Middle frontal gyrus (tissue), 1 donor: ENCODE measurements around the gene XRCC6.
"Not testable (repeated sequence)": the region's sequence is repeated elsewhere in the genome, so short reads cannot be mapped to it uniquely, and the experiment has no call there.

Experiments
- DNase-seq: peaks from one replicate; pipeline ENCODE4 v3.0.0-alpha.2; 2015; ENCODE audit warnings: low spot score; ENCODE audit errors: extremely low spot score

The XRCC6 gene

GRCh38 chr22:41598081-41598480, 23.0 kb upstream of the XRCC6 start:
- DNase-seq = no peak

GRCh38 chr22:41598891-41599635, 22.0 kb upstream of the XRCC6 start:
- DNase-seq = no peak

- no peak for DNase-seq
These were observed 20.1 kb upstream of the XRCC6 start for GRCh38 chr22:41600976-41601375.

GRCh38 chr22:41603873-41604332, 17.2 kb upstream of the XRCC6 start:
- no peak for DNase-seq

- DNase-seq = no peak
These were observed 12.7 kb upstream of the XRCC6 start for GRCh38 chr22:41608386-41608785.

- no peak for DNase-seq
These were observed 8.3 kb upstream of the XRCC6 start for GRCh38 chr22:41612603-41613306.

- DNase-seq = no peak
These were observed 7.6 kb upstream of the XRCC6 start for GRCh38 chr22:41613456-41613855.

GRCh38 chr22:41619979-41620588, 1.0 kb upstream of the XRCC6 start:
- DNase-seq = no peak

GRCh38 chr22:41620589-41621098, 451 bp upstream of the XRCC6 start, which contains the start of gene DESI1:
Gene DESI1 (minus strand): TSS chr22:41621043. CDS start chr22:41620839, 204 bp downstream.
- DNase-seq = no peak

- no peak for DNase-seq
These were observed 750 bp downstream of the XRCC6 start for GRCh38 chr22:41621911-41622179.

- DNase-seq = no peak
These were observed 4.5 kb downstream of the XRCC6 start for GRCh38 chr22:41625577-41625976.

GRCh38 chr22:41631115-41631514, 10.0 kb downstream of the XRCC6 start:
- not testable (repeated sequence) for DNase-seq

GRCh38 chr22:41631615-41632014, 10.5 kb downstream of the XRCC6 start:
- DNase-seq = not testable (repeated sequence)

- DNase-seq = not testable (repeated sequence)
These were observed 13.5 kb downstream of the XRCC6 start for GRCh38 chr22:41634610-41635009.

- DNase-seq = no peak
These were observed 15.4 kb downstream of the XRCC6 start for GRCh38 chr22:41636467-41636866.

- DNase-seq = not testable (repeated sequence)
These were observed 16.5 kb downstream of the XRCC6 start for GRCh38 chr22:41637623-41638022.

- DNase-seq = no peak
These were observed 17.0 kb downstream of the XRCC6 start for GRCh38 chr22:41638124-41638523.

- no peak for DNase-seq
These were observed 17.7 kb downstream of the XRCC6 start for GRCh38 chr22:41638748-41639147.

GRCh38 chr22:41641854-41642253, 20.8 kb downstream of the XRCC6 start:
- DNase-seq = no peak

- no peak for DNase-seq
These were observed 21.4 kb downstream of the XRCC6 start for GRCh38 chr22:41642331-41643110.

GRCh38 chr22:41647771-41648170, 26.7 kb downstream of the XRCC6 start:
- no peak for DNase-seq
